ENCODE results near the gene KLF5.

DNA sequence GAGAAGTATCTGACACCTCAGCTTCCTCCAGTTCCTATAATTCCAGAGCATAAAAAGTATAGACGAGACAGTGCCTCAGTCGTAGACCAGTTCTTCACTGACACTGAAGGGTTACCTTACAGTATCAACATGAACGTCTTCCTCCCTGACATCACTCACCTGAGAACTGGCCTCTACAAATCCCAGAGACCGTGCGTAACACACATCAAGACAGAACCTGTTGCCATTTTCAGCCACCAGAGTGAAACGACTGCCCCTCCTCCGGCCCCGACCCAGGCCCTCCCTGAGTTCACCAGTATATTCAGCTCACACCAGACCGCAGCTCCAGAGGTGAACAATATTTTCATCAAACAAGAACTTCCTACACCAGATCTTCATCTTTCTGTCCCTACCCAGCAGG, 3.1 kb downstream of the KLF5 start:
- TF ChIP-seq, protein P1, sequence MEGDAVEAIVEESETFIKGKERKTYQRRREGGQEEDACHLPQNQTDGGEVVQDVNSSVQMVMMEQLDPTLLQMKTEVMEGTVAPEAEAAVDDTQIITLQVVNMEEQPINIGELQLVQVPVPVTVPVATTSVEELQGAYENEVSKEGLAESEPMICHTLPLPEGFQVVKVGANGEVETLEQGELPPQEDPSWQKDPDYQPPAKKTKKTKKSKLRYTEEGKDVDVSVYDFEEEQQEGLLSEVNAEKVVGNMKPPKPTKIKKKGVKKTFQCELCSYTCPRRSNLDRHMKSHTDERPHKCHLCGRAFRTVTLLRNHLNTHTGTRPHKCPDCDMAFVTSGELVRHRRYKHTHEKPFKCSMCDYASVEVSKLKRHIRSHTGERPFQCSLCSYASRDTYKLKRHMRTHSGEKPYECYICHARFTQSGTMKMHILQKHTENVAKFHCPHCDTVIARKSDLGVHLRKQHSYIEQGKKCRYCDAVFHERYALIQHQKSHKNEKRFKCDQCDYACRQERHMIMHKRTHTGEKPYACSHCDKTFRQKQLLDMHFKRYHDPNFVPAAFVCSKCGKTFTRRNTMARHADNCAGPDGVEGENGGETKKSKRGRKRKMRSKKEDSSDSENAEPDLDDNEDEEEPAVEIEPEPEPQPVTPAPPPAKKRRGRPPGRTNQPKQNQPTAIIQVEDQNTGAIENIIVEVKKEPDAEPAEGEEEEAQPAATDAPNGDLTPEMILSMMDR (IDR thresholded peaks at IDR 0.05) = no peak
- no peak for TF ChIP-seq POLR2A (IDR thresholded peaks at IDR 0.05)
